ENCODE results near the gene TPD52L1. TPM values are rescaled to one million over a fixed set of nuclear protein-coding genes. Genes with fewer than 3 reads are reported as not detected.

TPD52L1 gene
- total RNA-seq, 1 donor from 2014 or later = 57.7 TPM

DNA sequence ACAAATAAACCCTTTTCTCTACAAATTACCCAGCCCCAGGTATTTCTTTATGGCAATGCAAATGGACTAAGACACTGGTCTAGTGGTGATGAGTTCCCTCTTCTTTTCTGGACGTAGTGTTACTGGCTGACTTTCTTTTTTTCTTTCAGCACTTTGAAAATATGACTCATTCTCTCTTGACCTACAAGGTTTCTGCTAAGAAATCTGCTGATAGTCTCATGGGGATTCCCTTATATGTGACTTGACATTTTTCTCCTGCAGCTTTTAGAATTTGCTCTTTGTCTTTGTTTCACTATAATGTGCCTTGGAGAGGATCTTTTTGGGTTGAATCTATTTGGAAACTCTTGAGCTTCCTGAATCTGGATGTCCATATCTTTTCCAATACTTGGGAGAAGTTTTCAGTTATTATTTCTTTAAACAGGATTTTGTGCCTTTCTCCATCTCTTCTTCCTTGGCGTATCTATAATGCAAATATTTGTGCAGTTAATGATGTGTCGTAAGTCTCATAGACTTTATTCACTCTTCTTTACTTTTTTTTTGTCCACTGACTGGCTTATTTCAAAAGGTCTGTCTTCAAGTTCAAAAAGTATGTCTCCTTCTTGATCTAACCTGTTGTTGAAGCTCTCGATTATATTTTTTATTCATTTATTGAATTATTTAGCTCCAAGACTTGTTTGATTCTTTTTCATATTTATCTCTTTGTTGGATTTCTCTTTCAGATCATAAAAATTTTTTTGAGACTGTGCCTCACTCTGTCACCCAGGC, 42.2 kb upstream of the TPD52L1 start:
- no peak for DNase-seq (ENCODE audit: low read depth)
- no peak overlapping the region for H3K4me3 ChIP-seq (ENCODE audit: low read depth, low read length)
- H3K36me3 ChIP-seq (ENCODE audit: control insufficient read depth, insufficient read depth, low read length) = no peaks in the 10 kb centered on the region
- TF ChIP-seq, protein P1, sequence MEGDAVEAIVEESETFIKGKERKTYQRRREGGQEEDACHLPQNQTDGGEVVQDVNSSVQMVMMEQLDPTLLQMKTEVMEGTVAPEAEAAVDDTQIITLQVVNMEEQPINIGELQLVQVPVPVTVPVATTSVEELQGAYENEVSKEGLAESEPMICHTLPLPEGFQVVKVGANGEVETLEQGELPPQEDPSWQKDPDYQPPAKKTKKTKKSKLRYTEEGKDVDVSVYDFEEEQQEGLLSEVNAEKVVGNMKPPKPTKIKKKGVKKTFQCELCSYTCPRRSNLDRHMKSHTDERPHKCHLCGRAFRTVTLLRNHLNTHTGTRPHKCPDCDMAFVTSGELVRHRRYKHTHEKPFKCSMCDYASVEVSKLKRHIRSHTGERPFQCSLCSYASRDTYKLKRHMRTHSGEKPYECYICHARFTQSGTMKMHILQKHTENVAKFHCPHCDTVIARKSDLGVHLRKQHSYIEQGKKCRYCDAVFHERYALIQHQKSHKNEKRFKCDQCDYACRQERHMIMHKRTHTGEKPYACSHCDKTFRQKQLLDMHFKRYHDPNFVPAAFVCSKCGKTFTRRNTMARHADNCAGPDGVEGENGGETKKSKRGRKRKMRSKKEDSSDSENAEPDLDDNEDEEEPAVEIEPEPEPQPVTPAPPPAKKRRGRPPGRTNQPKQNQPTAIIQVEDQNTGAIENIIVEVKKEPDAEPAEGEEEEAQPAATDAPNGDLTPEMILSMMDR (IDR thresholded peaks at IDR 0.05; ENCODE audit: insufficient read depth, low read length, poor library complexity, severe bottlenecking) = no peak
- no peaks in the 10 kb centered on the region for H3K27me3 ChIP-seq (ENCODE audit: control insufficient read depth, insufficient read depth, low read length)

DNA sequence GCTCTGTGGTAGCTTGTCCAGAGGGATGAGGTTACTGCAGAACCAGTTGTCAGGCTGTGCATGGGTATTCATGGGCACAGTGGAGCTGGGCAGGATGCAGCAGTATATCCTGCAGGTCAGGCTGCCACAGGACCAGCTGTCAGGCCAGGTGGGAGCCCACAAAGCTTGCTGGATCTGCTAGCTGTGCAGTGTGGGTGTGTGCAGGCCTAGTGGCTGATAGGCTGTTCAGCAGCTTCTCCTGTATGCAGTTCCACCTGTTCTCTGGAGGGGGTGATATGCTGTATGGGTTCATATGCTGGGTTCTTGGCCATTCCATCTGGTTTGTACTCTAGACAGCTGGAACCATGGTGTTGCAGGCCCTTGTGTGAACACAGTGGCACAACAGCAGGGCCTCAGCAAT, 40.6 kb upstream of the TPD52L1 start:
- H3K4me3 ChIP-seq (ENCODE audit: low read depth, low read length) = no peak overlapping the region

DNA sequence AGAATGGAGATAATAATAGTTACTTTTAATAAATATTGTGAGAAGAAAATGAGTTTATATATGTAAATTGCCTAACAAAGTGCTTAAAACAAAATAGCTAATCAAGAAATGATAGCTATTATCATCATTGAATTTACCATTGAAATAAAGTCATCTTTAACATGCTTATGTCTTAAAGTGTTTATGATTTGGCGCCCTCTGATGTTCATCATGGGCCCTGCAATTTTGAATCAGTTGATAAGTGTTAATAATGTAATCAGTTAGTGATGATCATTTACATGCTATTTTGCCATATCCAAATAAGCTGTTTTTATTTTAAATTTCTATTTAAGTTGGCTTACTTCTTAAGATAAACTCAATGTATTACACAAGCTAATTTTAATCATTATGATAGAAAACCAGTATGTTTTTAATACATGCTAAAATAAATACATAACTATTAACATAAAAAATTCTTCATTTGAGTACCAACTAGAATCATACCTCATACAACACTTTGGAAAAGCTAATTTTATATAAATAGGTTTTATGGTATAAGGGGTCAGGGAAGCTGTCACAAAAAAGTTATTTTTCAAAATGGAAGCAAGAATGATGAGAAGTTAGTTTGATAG, 39.2 kb upstream of the TPD52L1 start:
- H3K36me3 ChIP-seq (ENCODE audit: control insufficient read depth, insufficient read depth, low read length) = no peaks in the 10 kb centered on the region
- TF ChIP-seq, protein P1 (IDR thresholded peaks at IDR 0.05; ENCODE audit: insufficient read depth, low read length, poor library complexity, severe bottlenecking) = peak; percentile 77
- no peak overlapping the region for H3K4me3 ChIP-seq (ENCODE audit: low read depth, low read length)
- DNase-seq (ENCODE audit: low read depth) = no peak
- H3K27me3 ChIP-seq (ENCODE audit: control insufficient read depth, insufficient read depth, low read length) = no peaks in the 10 kb centered on the region

More for the DNA sequence above, 40.6 kb upstream of the TPD52L1 start:
- Histone ChIP-seq H3K27me3 (ENCODE audit: control insufficient read depth, insufficient read depth, low read length) (no peaks in the 10 kb centered on the region), H3K36me3 (ENCODE audit: control insufficient read depth, insufficient read depth, low read length) (no peaks in the 10 kb centered on the region)
- TF ChIP-seq, protein P1 (IDR thresholded peaks at IDR 0.05; ENCODE audit: insufficient read depth, low read length, poor library complexity, severe bottlenecking) = no peak
- no peak for DNase-seq (ENCODE audit: low read depth)

DNA sequence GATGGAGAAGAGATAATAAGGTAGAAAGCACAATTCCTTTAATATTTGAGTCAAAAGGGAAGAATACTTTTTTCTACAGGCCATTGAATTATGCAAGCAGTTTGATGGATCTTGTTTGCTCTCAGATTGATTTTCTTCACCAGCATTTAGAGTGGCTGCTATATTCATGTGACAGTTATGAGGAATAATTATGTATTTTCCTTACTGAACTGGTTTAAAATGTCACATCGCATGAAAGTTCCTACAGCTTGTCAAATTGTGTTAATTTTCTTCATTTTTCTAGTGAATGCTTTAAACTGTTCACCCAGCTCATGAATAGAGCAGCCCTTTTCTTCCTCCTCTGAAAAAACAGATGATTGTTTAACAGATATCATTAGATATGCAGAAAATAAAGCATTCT, 37.4 kb upstream of the TPD52L1 start:
- DNase-seq (ENCODE audit: low read depth) = no peak
- no peak overlapping the region for H3K4me3 ChIP-seq (ENCODE audit: low read depth, low read length)
- H3K27me3 ChIP-seq (ENCODE audit: control insufficient read depth, insufficient read depth, low read length) = no peaks in the 10 kb centered on the region
- TF ChIP-seq, protein P1 (IDR thresholded peaks at IDR 0.05; ENCODE audit: insufficient read depth, low read length, poor library complexity, severe bottlenecking) = no peak
- no peaks in the 10 kb centered on the region for H3K36me3 ChIP-seq (ENCODE audit: control insufficient read depth, insufficient read depth, low read length)

DNA sequence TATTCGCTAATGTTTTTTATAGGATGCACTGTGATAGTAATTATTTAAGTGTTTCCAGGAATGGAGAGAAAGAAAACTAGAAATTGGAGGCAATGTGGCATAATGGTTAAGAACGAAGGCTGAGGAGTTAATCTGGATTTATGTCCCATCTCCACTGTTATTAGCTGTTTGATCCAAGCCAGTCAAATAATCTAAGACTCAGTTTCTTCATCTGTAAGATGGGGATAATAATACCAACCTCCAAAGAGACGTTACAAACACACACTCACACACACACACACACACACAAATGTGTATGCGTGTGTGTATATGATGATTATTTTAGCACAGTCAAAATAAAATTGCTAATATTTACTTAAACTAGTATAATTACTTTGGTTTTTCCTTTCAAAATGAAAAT, 36.9 kb upstream of the TPD52L1 start:
- TF ChIP-seq, protein P1 (IDR thresholded peaks at IDR 0.05; ENCODE audit: insufficient read depth, low read length, poor library complexity, severe bottlenecking) = no peak
- Histone ChIP-seq H3K27me3 (ENCODE audit: control insufficient read depth, insufficient read depth, low read length) (no peaks in the 10 kb centered on the region), H3K36me3 (ENCODE audit: control insufficient read depth, insufficient read depth, low read length) (no peaks in the 10 kb centered on the region), H3K4me3 (ENCODE audit: low read depth, low read length) (no peak overlapping the region)
- DNase-seq (ENCODE audit: low read depth) = no peak

Measured in kidney epithelial cell (primary cell).